OCI-LY1 (cell line): ENCODE data around the gene HIRIP3.

Experiments
- CTCF ChIP-seq: fragments of 200-600 bp; sonication (generic), shearing (Covaris generic); IDR thresholded peaks from 2 replicates; pipeline ENCODE4 v1.5.1; 2017; ENCODE audit warnings: mild to moderate bottlenecking, antibody characterized with exemption, low read length, moderate library complexity, mixed read lengths
- EZH2 ChIP-seq: fragments of 200-600 bp; sonication (generic), shearing (Covaris generic); IDR thresholded peaks from 2 replicates; pipeline ENCODE4 v1.8.0; 2017; ENCODE audit warnings: borderline replicate concordance, mixed run types, mild to moderate bottlenecking, antibody characterized with exemption, low read length, moderate library complexity, mixed read lengths

DNA sequence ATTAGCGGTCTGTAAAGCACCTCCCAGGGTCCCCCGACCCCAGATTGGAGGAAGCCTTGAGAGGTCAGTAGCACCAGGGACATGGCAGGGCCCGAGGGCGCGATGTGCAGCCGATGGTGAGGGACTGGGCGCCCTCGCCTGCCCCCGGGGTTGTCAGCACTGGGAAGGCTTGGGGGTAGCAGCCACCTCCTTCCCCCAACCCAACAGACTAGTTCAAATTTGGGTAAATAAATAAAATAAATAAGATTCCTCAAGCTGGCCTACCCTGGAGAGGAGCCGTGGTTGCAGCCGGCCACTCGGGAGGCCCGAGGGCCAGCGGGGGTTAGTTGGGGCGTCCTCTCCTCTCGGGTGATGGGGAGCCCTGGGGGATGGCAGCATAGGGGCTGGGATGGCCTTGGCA, 29.0 kb upstream of the HIRIP3 start:
- no peak for TF ChIP-seq CTCF
- no peak for TF ChIP-seq EZH2
